ENCODE measurements around the gene HEMGN.

DNA sequence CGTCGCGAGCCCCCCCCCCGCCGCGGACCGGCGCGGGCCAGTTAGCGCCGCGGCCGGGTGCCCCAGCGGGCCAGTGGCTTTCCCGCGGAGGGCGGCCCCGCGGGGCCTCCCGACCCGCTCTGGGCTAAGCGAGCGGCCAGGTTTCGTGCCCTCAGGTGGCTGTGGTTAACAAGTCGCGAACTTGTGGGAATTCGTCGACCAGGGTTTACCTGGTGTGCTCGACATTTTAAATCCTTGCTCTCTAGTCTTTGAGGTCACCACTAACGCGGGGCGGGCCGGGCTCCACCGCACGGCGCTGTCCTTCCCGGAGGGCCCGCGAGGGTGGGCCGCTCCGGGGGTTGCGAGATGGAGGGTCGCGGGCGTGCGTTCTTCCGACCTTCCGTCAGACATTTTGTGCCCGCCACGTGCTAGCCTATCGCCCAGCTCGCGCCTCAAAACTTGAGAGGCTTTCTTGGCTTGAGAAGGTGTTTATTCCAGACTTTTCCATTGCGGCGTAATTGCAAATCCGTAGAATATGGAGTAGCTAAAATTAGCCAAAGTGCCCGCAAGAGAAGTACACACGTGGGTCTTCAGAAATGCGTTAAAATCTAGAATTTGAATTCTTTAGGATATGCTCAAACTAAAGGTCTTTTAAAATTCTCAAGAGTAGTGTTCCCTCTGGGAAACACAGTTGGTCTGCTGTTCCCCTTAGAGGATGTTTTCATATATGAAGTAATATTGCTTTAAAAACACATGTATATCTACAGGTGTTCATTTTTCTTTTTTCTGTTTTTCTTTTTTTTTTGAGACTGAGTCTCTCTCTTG lies 47.3 kb upstream of the HEMGN start:
- TF ChIP-seq ZFP3 (CRISPR knock-in tag; IDR thresholded peaks at IDR 0.05): no peak
- no peak for TF ChIP-seq TCF4 (CRISPR knock-in tag; IDR thresholded peaks at IDR 0.05; ENCODE audit: borderline replicate concordance)
- TF ChIP-seq ZNF8 (CRISPR knock-in tag; IDR thresholded peaks at IDR 0.05): no peak
- no peak for TF ChIP-seq SNAI2 (CRISPR knock-in tag; IDR thresholded peaks at IDR 0.05)
- no peak for TF ChIP-seq PPARA (CRISPR knock-in tag; IDR thresholded peaks at IDR 0.05; ENCODE audit: borderline replicate concordance)
- TF ChIP-seq GLIS3 (CRISPR knock-in tag; IDR thresholded peaks at IDR 0.05): no peak
- TF ChIP-seq ESRRG (CRISPR knock-in tag; IDR thresholded peaks at IDR 0.05): no peak
